B cell (primary cell): Measurements from ENCODE around the gene DENND2C. TPM values are rescaled to one million over a fixed set of nuclear protein-coding genes. Genes with fewer than 3 reads are reported as not detected.

Experiments
- ATAC-seq: fragments of 200-7000 bp; cut with Tn5 transposase; one replicate; pipeline ENCODE4 v1.10.0; 2021; ENCODE audit warnings: low read depth, mild to moderate bottlenecking, moderate number of reproducible peaks, moderate library complexity
- CTCF ChIA-PET: fragments of 350-600 bp; sonication (Branson Sonifier 250); formaldehyde crosslinking; loops from one replicate; lab custom pipeline; 2021; ENCODE audit warnings: antibody characterized with exemption, inconsistent platforms; lab: Charles Lee
- POLR2A ChIA-PET: fragments of 350-600 bp; sonication (Branson Sonifier 250); formaldehyde crosslinking; loops from one replicate; lab custom pipeline; 2021; ENCODE audit warnings: antibody characterized with exemption; lab: Charles Lee
- DNase-seq: peaks from one replicate; pipeline ENCODE4 v3.0.0; 2013
- H2AFZ ChIP-seq: 2 replicates; pipeline ENCODE4 v1.6.1; 2012; ENCODE audit warnings: mild to moderate bottlenecking, low read depth, low read length; ENCODE audit not compliant: insufficient read depth, poor library complexity, severe bottlenecking
- H3K27ac ChIP-seq, 2 donors: 1 replicate in 1 of 2; 2 replicates in 1 of 2; pipeline ENCODE4 v1.5.1; 2012 to 2013; ENCODE audit warnings: low read length in 2 of 2, mild to moderate bottlenecking in 2 of 2, moderate library complexity in 1 of 2
- H3K27me3 ChIP-seq, 4 experiments: fragments of 200-600 bp in 1 of 4; sonication (generic) in 1 of 4; replicated peaks in 1 of 4; 1 replicate in 2 of 4; 2 replicates in 2 of 4; pipeline versions ENCODE4 v1.6.1 to v1.7.0; 2013 to 2016; ENCODE audit warnings: low read length in 3 of 4, mild to moderate bottlenecking in 2 of 4, mixed read lengths in 1 of 4, moderate library complexity in 1 of 4; ENCODE audit not compliant: insufficient read depth in 4 of 4, control insufficient read depth in 3 of 4; ENCODE audit errors: control extremely low read depth in 1 of 4
- H3K36me3 ChIP-seq, 2 experiments: replicated peaks in 1 of 2; 1 replicate in 1 of 2; 2 replicates in 1 of 2; pipeline versions ENCODE4 v1.6.1 to v1.7.1; 2013; ENCODE audit warnings: low read length in 1 of 2; ENCODE audit not compliant: insufficient read depth in 2 of 2, control insufficient read depth in 1 of 2; ENCODE audit errors: control extremely low read depth in 1 of 2, extremely low read depth in 1 of 2
- H3K4me1 ChIP-seq, 2 donors: fragments of 200-600 bp in 1 of 2; sonication (generic) in 1 of 2; 1 replicate in 1 of 2; 2 replicates in 1 of 2; pipeline versions ENCODE4 v1.5.1 to v1.6.1; 2013 to 2017; ENCODE audit warnings: low read length in 2 of 2; ENCODE audit not compliant: control insufficient read depth in 2 of 2, insufficient read depth in 2 of 2
- H3K4me2 ChIP-seq: replicated peaks from 2 replicates; pipeline ENCODE3; 2012; ENCODE audit warnings: mild to moderate bottlenecking, low read depth, low read length; ENCODE audit not compliant: poor library complexity, severe bottlenecking
- H3K4me3 ChIP-seq, 5 experiments: fragments of 200-600 bp in 1 of 5; sonication (generic) in 1 of 5; 1 replicate in 3 of 5; 2 replicates in 2 of 5; pipeline versions ENCODE4 v1.5.1 to v1.7.0; 2011 to 2016; ENCODE audit warnings: low read length in 4 of 5, mild to moderate bottlenecking in 4 of 5, low read depth in 2 of 5, control low read depth in 1 of 5, moderate library complexity in 1 of 5; ENCODE audit not compliant: insufficient read depth in 1 of 5; ENCODE audit errors: control extremely low read depth in 1 of 5, extremely low read depth in 1 of 5
- H3K79me2 ChIP-seq: fragments of 200-600 bp; sonication (generic); one replicate; pipeline ENCODE4 v1.6.0; 2016; ENCODE audit warnings: low read length; ENCODE audit not compliant: control insufficient read depth, insufficient read depth
- H3K9ac ChIP-seq: fragments of 200-600 bp; sonication (generic); 2 replicates; pipeline ENCODE4 v1.6.1; 2017; ENCODE audit warnings: mild to moderate bottlenecking, low read length, moderate library complexity
- H3K9me3 ChIP-seq, 3 donors: one replicate each; pipeline versions ENCODE4 v1.6.1 to v1.7.1; 2013; ENCODE audit warnings: low read length in 2 of 3; ENCODE audit not compliant: control insufficient read depth in 2 of 3, insufficient read depth in 1 of 3; ENCODE audit errors: control extremely low read depth in 1 of 3
- H4K20me1 ChIP-seq: 2 replicates; pipeline ENCODE4 v1.6.0; 2012; ENCODE audit warnings: mild to moderate bottlenecking, low read length; ENCODE audit not compliant: insufficient read depth, control insufficient read depth, poor library complexity, severe bottlenecking
- H3K27ac Mint-ChIP-seq: one replicate; pipeline ENCODE4 v1.8.0; 2021; ENCODE audit warnings: mixed read lengths
- H3K27me3 Mint-ChIP-seq: one replicate; pipeline ENCODE4 v1.8.0; 2021; ENCODE audit warnings: mixed read lengths
- H3K4me1 Mint-ChIP-seq: one replicate; pipeline ENCODE4 v1.8.0; 2021; ENCODE audit warnings: mixed read lengths
- H3K4me3 Mint-ChIP-seq: one replicate; pipeline ENCODE4 v1.8.0; 2021; ENCODE audit warnings: mixed read lengths
- H3K9me3 Mint-ChIP-seq: one replicate; pipeline ENCODE4 v1.8.0; 2022; ENCODE audit warnings: mixed read lengths; ENCODE audit not compliant: insufficient read depth
- CTCF ChIP-seq: fragments of 200-600 bp; IDR thresholded peaks from one replicate; pipeline ENCODE4 v1.8.0; 2022; ENCODE audit warnings: antibody characterized with exemption, mild to moderate bottlenecking
- EZH2 ChIP-seq: IDR thresholded peaks from 2 replicates; pipeline ENCODE4 v1.6.1; 2012; ENCODE audit warnings: borderline replicate concordance, low read depth, mild to moderate bottlenecking, moderate library complexity, low read length; ENCODE audit not compliant: insufficient read depth, poor library complexity, severe bottlenecking
- WGBS: methylation state at CpG from one replicate; pipeline ENCODE4 v1.1.5; 2013; ENCODE audit warnings: missing lambda C conversion rate; ENCODE audit not compliant: insufficient coverage; 5-methylcytosine and 5-hydroxymethylcytosine counted together
- intact Hi-C: fragments of 100-400 bp; cut with micrococcal nuclease; formaldehyde crosslinking; loops from one replicate; pipeline ENCODE4 v1.10.0; 2022
- polyA plus RNA-seq: library from polyadenylated mRNA; depleted of rRNA; stranded (reverse); fragments of >200 nt; gene quantifications from 2 replicates; pipeline ENCODE4 v1.2.3, GENCODE V29; 2012
- total RNA-seq, 2 donors: library from RNA; stranded (reverse); fragments of 120-200 nt in 1 of 2; gene quantifications; 1 replicate in 1 of 2; 2 replicates in 1 of 2; pipeline versions ENCODE4 v1.2.3 to v1.2.4, GENCODE V29; 2013 to 2022

The DENND2C gene
- total and polyA plus RNA-seq, 2 donors (not counting 1 experiment from before 2014, with no cell fraction given) = 0.18 to 0.76 TPM

GRCh38 chr1:114595602-114596001 lies 74.2 kb downstream of the DENND2C start:
- no peaks in the 10 kb centered on the region for H3K36me3 ChIP-seq
- H3K4me1 ChIP-seq = no peaks in the 10 kb centered on the region
- ChIA-PET POLR2A (no interaction called here), CTCF (no interaction called here)
- H3K4me2 ChIP-seq = no peak overlapping the region
- peaks cover 0 to 4% (median 2%) of the 10 kb centered on the region in 4 experiments for H3K27me3 ChIP-seq
- no peak for ATAC-seq
- DNase-seq = no peak
- no peak for TF ChIP-seq EZH2
- TF ChIP-seq CTCF = no peak
- no peak overlapping the region for H3K4me3 ChIP-seq
- Mint-ChIP-seq H3K4me1 (no peaks in the 10 kb centered on the region), H3K9me3 (no peaks in the 10 kb centered on the region), H3K27ac (no peak overlapping the region), H3K27me3 (peaks cover 37% of the 10 kb centered on the region), H3K4me3 (no peak overlapping the region)
- H3K79me2 ChIP-seq = no peaks in the 10 kb centered on the region
- H3K27ac ChIP-seq = no peak overlapping the region
- H3K9ac ChIP-seq = no peak overlapping the region
- H2AFZ ChIP-seq = no peak overlapping the region
- H3K9me3 ChIP-seq = peaks cover 0 to 1% (median 0%) of the 10 kb centered on the region in 3 donors
- H4K20me1 ChIP-seq = no peaks in the 10 kb centered on the region
- intact Hi-C loops = no loop called here

DNA sequence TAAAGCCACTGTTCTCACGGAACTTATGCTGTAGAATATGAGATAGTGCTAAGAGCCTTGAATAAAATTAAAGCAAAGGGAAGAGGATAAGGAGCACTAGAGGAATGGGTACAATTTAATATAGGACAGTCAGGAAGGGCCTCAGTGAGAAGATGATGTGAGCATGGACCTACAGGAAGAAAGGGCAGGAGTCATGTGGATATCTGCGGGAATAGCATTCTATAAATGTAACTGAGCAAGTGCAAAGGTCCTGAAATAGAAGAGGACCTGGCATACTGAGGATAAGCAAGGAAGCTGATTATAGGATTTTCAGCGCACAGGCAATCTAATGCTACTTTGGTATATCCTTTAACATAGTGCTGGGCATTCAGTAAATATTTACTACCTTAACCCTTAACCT lies 75.8 kb downstream of the DENND2C start:
- Histone ChIP-seq H3K9ac (no peak overlapping the region), H3K4me1 (no peaks in the 10 kb centered on the region), H3K4me2 (no peak overlapping the region), H2AFZ (no peak overlapping the region), H3K27ac (no peak overlapping the region), H4K20me1 (no peaks in the 10 kb centered on the region), H3K36me3 (no peaks in the 10 kb centered on the region), H3K27me3 (peaks cover 0 to 7% (median 2%) of the 10 kb centered on the region in 4 experiments), H3K79me2 (no peaks in the 10 kb centered on the region), H3K9me3 (peaks cover 0 to 1% (median 0%) of the 10 kb centered on the region in 3 donors), H3K4me3 (no peak overlapping the region)
- no peak for DNase-seq
- intact Hi-C loops = no loop called here
- no peak overlapping the region for H3K27ac Mint-ChIP-seq
- ChIA-PET POLR2A (no interaction called here), CTCF (no interaction called here)
- no peaks in the 10 kb centered on the region for H3K9me3 Mint-ChIP-seq
- TF ChIP-seq CTCF (no peak), EZH2 (no peak)
- 100% methylated on average over 2 of the region's 3 CpGs for WGBS
- H3K4me1 Mint-ChIP-seq = no peaks in the 10 kb centered on the region
- no peak overlapping the region for H3K4me3 Mint-ChIP-seq
- ATAC-seq = no peak
- peaks cover 39% of the 10 kb centered on the region for H3K27me3 Mint-ChIP-seq
